Measurements from ENCODE around the gene ARHGAP19.

The ARHGAP19 gene

DNA sequence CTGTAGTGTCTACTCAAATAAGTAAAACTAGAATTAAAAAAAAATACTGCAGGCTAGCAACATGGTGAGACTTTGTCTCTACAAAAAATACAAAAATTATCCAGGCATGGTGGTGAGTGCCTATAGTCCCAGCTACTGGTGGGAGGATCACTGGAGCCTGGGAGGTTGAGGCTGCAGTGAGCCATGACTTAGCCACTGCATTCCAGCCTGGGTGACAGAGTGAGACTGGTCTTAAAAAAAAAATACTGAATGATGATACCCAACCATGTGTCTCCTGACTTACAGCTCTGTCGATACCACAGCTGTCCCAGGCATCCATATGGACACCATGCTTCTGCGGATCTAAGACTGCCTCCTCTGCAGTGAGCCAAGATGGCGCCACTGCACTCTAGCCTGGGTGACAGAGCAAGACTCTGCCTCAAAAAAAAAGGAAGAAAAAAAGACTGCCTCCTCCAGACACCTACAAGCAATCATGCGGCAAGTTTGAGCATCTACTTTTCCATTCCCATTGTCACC, 18.7 kb upstream of the ARHGAP19 start:
- no peak overlapping the region for H3K4me3 ChIP-seq (ENCODE audit: insufficient read depth, low read length, poor library complexity, severe bottlenecking)
- H3K4me2 ChIP-seq (ENCODE audit: low read depth, low read length, poor library complexity, severe bottlenecking), result no peak overlapping the region
- no peak for TF ChIP-seq CTCF (IDR thresholded peaks at IDR 0.05; ENCODE audit: insufficient read depth, low read length, poor library complexity, severe bottlenecking)
- no peak for TF ChIP-seq EZH2phosphoT487 (conservative IDR thresholded peaks at IDR 0.05; ENCODE audit: low read length)
- no peaks in the 10 kb centered on the region for H3K36me3 ChIP-seq (ENCODE audit: low read length)
- H3K9ac ChIP-seq (ENCODE audit: low read length), result no peak overlapping the region
- H3K79me2 ChIP-seq (ENCODE audit: insufficient read depth, low read length), result no peaks in the 10 kb centered on the region
- H3K9me2 ChIP-seq (replicated peaks; ENCODE audit: insufficient read depth, low read length), result no peaks in the 10 kb centered on the region
- H3K27me3 ChIP-seq (ENCODE audit: low read length), result no peaks in the 10 kb centered on the region
- no peak overlapping the region for H2AFZ ChIP-seq (ENCODE audit: low read depth, low read length, severe bottlenecking)
- no peaks in the 10 kb centered on the region for H3F3A ChIP-seq (ENCODE audit: insufficient read depth)
- no peaks in the 10 kb centered on the region for H3K9me3 ChIP-seq (ENCODE audit: insufficient read depth, low read length)
- no peaks in the 10 kb centered on the region for H4K20me1 ChIP-seq (ENCODE audit: low read depth, low read length)
- no peak overlapping the region for H3K27ac ChIP-seq (ENCODE audit: low read depth, low read length)

DNA sequence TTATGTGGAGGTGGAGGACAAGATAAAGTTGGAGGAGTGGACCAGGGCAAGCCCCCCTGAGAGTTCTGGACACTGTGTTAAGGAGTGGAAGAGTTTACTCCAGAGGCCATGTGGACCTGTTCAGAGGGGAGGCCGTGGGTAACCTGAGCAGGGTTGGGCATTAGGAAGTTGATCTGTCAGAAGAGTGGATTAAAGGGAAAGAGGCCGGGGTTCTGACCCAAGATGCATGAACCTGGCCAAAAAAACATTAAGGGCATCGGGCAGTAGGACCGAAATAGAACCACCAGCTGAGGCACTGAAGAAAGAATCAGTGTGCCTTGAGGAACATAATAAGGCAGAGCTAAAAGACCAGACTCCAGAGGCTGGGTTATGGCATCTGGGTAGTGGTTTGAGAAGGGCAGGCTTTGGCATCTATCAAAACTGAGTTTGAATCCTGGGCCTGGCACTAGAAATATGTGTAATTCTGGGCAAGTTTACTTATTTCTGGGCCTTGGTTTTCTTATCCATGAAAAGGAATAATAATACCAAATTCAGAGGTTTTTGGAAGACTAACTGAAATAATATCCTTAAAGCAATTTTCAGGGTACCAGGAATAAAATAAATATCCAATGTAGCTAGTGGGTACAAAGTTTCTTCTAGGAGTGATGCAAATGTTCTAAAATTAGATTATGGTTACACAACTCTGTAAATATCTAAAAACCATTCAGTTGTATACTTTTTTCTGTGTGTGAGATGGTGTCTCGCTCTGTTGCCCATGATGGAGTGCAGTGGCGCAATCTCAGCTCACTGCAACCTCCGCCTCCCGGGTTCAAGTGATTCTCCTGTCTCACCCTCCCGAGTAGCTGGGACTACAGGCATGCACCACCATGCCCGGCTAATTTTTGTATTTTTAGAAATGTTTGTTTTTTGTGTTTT, 15.7 kb upstream of the ARHGAP19 start:
- Histone ChIP-seq H4K20me1 (ENCODE audit: low read depth, low read length) (no peaks in the 10 kb centered on the region), H3F3A (ENCODE audit: insufficient read depth) (no peaks in the 10 kb centered on the region), H3K27me3 (ENCODE audit: low read length) (no peaks in the 10 kb centered on the region), H3K4me2 (ENCODE audit: low read depth, low read length, poor library complexity, severe bottlenecking) (no peak overlapping the region), H3K9me2 (replicated peaks; ENCODE audit: insufficient read depth, low read length) (no peaks in the 10 kb centered on the region), H3K9me3 (ENCODE audit: insufficient read depth, low read length) (no peaks in the 10 kb centered on the region), H3K4me3 (ENCODE audit: insufficient read depth, low read length, poor library complexity, severe bottlenecking) (no peak overlapping the region), H3K27ac (ENCODE audit: low read depth, low read length) (no peak overlapping the region), H3K79me2 (ENCODE audit: insufficient read depth, low read length) (no peaks in the 10 kb centered on the region), H3K9ac (ENCODE audit: low read length) (no peak overlapping the region), H2AFZ (ENCODE audit: low read depth, low read length, severe bottlenecking) (no peak overlapping the region), H3K36me3 (ENCODE audit: low read length) (no peaks in the 10 kb centered on the region)
- TF ChIP-seq EZH2phosphoT487 (conservative IDR thresholded peaks at IDR 0.05; ENCODE audit: low read length) (no peak), CTCF (IDR thresholded peaks at IDR 0.05; ENCODE audit: insufficient read depth, low read length, poor library complexity, severe bottlenecking) (no peak)

GRCh38 chr10:97307441-97307840, 15.0 kb upstream of the ARHGAP19 start:
- Histone ChIP-seq H3K4me2 (ENCODE audit: low read depth, low read length, poor library complexity, severe bottlenecking) (no peak overlapping the region), H3K4me3 (ENCODE audit: insufficient read depth, low read length, poor library complexity, severe bottlenecking) (no peak overlapping the region), H3K9me3 (ENCODE audit: insufficient read depth, low read length) (no peaks in the 10 kb centered on the region), H3K79me2 (ENCODE audit: insufficient read depth, low read length) (no peaks in the 10 kb centered on the region), H3K9me2 (replicated peaks; ENCODE audit: insufficient read depth, low read length) (no peaks in the 10 kb centered on the region), H4K20me1 (ENCODE audit: low read depth, low read length) (no peaks in the 10 kb centered on the region), H3K9ac (ENCODE audit: low read length) (no peak overlapping the region), H2AFZ (ENCODE audit: low read depth, low read length, severe bottlenecking) (no peak overlapping the region), H3K27ac (ENCODE audit: low read depth, low read length) (no peak overlapping the region), H3K36me3 (ENCODE audit: low read length) (no peaks in the 10 kb centered on the region), H3F3A (ENCODE audit: insufficient read depth) (no peaks in the 10 kb centered on the region), H3K27me3 (ENCODE audit: low read length) (no peaks in the 10 kb centered on the region)
- no peak for TF ChIP-seq EZH2phosphoT487 (conservative IDR thresholded peaks at IDR 0.05; ENCODE audit: low read length)
- TF ChIP-seq CTCF (IDR thresholded peaks at IDR 0.05; ENCODE audit: insufficient read depth, low read length, poor library complexity, severe bottlenecking), result no peak
